Measurements from ENCODE around the gene EYA4.

The EYA4 gene

DNA sequence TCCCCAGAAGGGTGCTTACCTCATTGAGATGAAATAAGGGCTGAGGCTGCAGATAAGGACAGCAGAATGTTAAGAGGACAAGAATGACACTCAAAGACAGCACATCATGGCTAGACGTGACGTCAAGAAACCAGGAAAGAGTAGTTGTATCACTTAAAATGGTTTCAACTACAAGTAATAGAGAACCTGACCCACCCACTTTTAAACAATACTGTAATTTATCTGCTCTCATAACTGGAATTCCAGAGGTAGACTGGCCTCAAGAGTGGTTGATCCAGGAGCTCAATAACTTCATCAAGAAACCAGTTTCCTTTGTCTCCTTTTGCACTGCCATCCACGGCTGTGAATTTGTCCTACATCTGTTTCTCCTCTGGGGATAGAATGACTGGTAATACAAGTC, 187.1 kb downstream of the EYA4 start:
- H3K4me3 ChIP-seq (replicated peaks; ENCODE audit: low read depth, low read length) = no peak overlapping the region
- TF ChIP-seq, protein P1, sequence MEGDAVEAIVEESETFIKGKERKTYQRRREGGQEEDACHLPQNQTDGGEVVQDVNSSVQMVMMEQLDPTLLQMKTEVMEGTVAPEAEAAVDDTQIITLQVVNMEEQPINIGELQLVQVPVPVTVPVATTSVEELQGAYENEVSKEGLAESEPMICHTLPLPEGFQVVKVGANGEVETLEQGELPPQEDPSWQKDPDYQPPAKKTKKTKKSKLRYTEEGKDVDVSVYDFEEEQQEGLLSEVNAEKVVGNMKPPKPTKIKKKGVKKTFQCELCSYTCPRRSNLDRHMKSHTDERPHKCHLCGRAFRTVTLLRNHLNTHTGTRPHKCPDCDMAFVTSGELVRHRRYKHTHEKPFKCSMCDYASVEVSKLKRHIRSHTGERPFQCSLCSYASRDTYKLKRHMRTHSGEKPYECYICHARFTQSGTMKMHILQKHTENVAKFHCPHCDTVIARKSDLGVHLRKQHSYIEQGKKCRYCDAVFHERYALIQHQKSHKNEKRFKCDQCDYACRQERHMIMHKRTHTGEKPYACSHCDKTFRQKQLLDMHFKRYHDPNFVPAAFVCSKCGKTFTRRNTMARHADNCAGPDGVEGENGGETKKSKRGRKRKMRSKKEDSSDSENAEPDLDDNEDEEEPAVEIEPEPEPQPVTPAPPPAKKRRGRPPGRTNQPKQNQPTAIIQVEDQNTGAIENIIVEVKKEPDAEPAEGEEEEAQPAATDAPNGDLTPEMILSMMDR (IDR thresholded peaks at IDR 0.05; ENCODE audit: low read length, missing control alignments) = no peak
- DNase-seq (ENCODE audit: low read depth) = peak; percentile 56

DNA sequence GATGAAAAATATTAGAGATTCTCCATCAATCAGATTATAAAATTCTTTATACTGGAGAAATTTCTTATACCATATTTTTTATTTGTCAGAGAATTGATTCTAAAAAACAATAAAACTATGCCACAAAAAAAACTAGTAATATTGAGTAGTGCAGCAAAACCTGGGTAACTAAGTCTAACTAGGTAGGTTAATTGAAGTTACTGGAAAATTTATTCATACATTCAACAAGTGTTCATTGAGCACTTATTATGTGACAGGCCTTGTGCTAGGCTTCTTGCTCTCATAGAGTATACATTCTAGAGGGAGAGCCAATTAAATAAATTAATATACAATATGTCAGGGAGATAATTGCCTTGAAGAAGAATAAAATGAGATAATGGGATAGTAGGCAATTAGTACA, 189.4 kb downstream of the EYA4 start:
- no peak for DNase-seq (ENCODE audit: low read depth)
- TF ChIP-seq, protein P1 (IDR thresholded peaks at IDR 0.05; ENCODE audit: low read length, missing control alignments) = no peak
- no peak overlapping the region for H3K4me3 ChIP-seq (replicated peaks; ENCODE audit: low read depth, low read length)

DNA sequence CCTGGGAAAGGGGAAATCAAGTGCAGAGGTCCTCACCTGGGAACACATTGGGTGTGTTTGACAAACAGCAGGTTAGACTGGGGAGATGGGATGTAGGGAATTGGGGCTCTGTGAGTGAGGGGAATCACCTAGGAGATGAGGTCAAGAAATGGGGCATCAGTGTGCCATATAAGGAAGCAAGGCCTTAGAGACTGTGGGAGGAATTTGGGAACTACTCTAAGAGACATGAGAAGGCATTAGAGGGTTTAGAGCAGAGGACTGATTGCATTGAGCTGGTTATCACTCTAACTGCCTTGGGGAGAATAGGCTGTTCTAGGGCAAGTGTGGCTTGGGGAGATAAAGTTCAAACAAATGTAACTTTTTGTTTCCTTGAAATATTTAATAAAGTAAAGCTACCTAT, 189.9 kb downstream of the EYA4 start:
- no peak for DNase-seq (ENCODE audit: low read depth)
- TF ChIP-seq, protein P1 (IDR thresholded peaks at IDR 0.05; ENCODE audit: low read length, missing control alignments) = no peak
- H3K4me3 ChIP-seq (replicated peaks; ENCODE audit: low read depth, low read length) = no peak overlapping the region

DNA sequence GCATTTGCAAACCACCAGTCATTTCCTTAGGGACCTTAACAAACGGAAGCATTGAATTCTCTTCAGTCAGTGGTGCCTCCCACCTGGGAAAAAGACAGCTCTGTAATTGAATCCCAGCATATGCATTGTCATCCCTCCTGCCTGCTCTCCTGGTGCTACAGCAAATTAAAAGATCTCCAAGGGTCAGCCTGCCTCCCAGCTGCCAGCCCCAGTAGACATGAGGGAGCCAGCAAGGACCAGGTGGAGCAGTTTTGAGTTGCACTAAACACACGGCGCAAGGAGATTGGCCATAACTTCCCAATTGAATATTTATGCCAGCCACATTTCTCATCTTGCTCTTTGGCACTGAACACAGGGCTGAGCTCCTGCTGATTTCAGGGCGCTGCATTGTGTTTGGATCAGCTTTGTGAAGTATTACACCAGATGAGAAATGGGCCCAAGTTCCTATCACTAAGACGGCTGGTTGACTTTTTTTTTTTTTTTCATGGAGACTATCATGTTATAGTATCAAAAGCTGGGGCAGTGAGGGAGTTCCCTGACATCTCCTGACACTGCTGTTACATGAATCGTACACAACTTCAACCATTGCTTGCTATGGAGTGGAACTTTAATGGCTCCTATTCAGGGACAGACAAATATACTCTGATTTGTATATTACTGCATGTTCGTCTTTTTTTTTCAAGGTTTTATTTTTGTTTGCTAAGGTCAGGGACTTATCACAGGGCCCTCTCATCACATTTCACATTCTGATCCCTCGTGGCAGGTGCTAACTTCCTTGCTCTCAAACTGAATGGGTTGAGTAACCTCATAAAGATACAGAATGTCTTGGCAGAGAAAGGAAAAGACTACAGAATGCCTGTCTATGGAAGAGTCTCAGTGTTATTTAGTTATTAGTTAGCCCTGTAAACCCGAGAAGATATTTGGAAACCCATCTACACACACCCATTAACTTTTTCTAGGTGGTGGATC, 191.1 kb downstream of the EYA4 start:
- H3K4me3 ChIP-seq (replicated peaks; ENCODE audit: low read depth, low read length) = no peak overlapping the region
- DNase-seq (ENCODE audit: low read depth) = peak; percentile 9
- TF ChIP-seq, protein P1 (IDR thresholded peaks at IDR 0.05; ENCODE audit: low read length, missing control alignments) = no peak

DNA sequence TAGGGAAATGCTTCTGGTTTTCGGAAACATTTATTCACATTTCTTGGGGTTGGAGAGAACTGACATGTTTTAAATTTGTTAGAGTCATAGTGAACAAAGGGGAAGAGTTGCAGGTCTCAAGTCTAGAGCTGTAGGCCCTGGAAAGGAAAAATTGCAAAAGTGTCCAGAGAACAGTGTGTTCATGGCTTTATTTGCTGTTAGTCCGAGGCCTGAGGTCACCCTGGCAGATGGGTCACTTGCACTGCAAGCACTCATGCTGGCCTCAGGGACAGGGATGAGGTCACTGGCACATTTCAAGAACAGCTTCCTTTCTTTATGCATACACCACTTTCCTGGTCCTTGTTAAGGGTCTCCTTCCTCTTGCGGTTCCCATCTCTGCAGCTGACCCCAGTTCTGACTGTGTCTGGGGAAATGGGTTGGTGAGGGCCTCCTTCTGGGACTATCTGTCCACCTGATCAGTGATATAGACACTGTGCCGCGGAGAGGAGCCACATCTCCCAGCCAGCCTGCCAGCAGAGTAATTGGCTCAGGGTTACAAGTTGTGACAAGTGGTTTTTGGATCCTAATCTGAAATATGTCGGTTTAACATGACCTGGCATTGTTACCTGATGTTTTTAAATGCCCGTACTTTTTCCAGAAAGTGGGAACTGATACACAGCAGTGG, 194.0 kb downstream of the EYA4 start:
- TF ChIP-seq, protein P1 (IDR thresholded peaks at IDR 0.05; ENCODE audit: low read length, missing control alignments) = no peak
- no peak for DNase-seq (ENCODE audit: low read depth)
- H3K4me3 ChIP-seq (replicated peaks; ENCODE audit: low read depth, low read length) = no peak overlapping the region

DNA sequence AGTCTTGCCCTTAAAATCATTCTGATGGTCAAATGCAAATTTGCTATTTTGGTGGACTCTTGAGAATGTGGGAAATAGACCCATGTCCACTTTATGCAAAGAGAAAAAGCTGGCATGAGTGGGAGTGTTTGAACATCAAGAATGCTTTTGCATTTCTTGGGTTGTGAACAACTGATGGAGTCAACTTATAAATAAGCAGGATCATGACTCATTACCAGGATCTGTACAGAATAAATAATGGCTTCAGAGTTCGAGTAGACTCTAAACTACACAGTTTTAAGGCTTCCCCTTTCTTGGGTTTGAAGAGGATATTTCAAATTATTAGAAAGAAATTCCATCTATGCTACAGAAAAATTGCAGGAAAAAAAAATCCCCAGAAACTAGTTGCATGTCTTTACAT, 195.5 kb downstream of the EYA4 start:
- TF ChIP-seq, protein P1 (IDR thresholded peaks at IDR 0.05; ENCODE audit: low read length, missing control alignments) = no peak
- no peak overlapping the region for H3K4me3 ChIP-seq (replicated peaks; ENCODE audit: low read depth, low read length)
- peak; percentile 16 for DNase-seq (ENCODE audit: low read depth)

Data from fibroblast of pulmonary artery (primary cell).